Upper lobe of right lung (tissue), 1 donor: ENCODE results near the gene LHB. TPM values are rescaled to one million over a fixed set of nuclear protein-coding genes. Genes with fewer than 3 reads are reported as not detected.

Experiments
- ATAC-seq: fragments of 200-7000 bp; cut with Tn5 transposase; one replicate; pipeline ENCODE4 v1.9.1; 2020; ENCODE audit warnings: mild to moderate bottlenecking, moderate library complexity
- DNase-seq: peaks from one replicate; pipeline ENCODE4 v3.0.0-alpha.2; 2020
- H3K27ac ChIP-seq: fragments of 200-600 bp; one replicate; pipeline ENCODE4 v1.8.0; 2022
- H3K27me3 ChIP-seq: fragments of 200-600 bp; one replicate; pipeline ENCODE4 v1.8.0; 2022; ENCODE audit warnings: mild to moderate bottlenecking
- H3K36me3 ChIP-seq: fragments of 200-600 bp; one replicate; pipeline ENCODE4 v1.8.0; 2022
- H3K4me1 ChIP-seq: fragments of 200-600 bp; one replicate; pipeline ENCODE4 v1.8.0; 2022
- H3K4me3 ChIP-seq: fragments of 200-600 bp; one replicate; pipeline ENCODE4 v1.8.0; 2022; ENCODE audit warnings: mild to moderate bottlenecking
- H3K9me3 ChIP-seq: fragments of 200-600 bp; one replicate; pipeline ENCODE4 v1.8.0; 2022
- intact Hi-C: fragments of 100-400 bp; cut with DNase I; formaldehyde crosslinking; loops from one replicate; pipeline ENCODE4 v1.11.0; 2022
- total RNA-seq: library from RNA; stranded (reverse); fragmentation: NEBNext Ultra II Directional; extraction: Animal tissue kit (Norgen Biotek cat#: 25700); gene quantifications from one replicate; pipeline ENCODE4 v1.2.1, GENCODE V29; 2021
- TF ChIP-seq, protein P1 (sequence below): fragments of 200-600 bp; IDR thresholded peaks from one replicate; pipeline ENCODE4 v1.8.0; 2022; ENCODE audit warnings: antibody characterized with exemption
- donor health status: DM: no; HTN: yes; CAD: no; lungs with severe emphysema.

LHB gene
- total RNA-seq, 1 donor from 2014 or later = not detected

DNA sequence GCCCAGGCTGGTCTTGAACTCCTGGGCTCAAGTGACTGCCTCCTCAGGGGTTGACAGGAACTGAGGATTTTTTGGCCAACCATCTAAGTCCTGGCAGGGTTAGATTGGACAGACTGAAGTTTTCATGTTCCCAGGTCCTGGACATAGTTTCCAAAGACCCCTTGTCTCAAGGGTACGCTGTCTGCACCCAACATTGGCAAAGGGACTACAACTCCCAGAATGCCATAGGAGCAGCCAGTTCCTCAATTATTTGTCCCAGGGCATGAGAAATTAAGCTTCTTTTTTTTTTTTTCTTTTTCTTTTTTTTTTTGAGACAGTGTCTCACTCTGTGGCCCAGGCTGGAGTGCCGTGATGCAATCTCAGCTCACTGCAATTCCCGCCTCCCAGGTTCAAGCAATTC lies 30.7 kb downstream of the LHB start:
- H3K4me3 ChIP-seq = no peak overlapping the region
- ATAC-seq = no peak
- peaks cover 3% of the 10 kb centered on the region for H3K4me1 ChIP-seq
- DNase-seq = no peak
- no peaks in the 10 kb centered on the region for H3K9me3 ChIP-seq
- no peak overlapping the region for H3K27ac ChIP-seq
- TF ChIP-seq, protein P1, sequence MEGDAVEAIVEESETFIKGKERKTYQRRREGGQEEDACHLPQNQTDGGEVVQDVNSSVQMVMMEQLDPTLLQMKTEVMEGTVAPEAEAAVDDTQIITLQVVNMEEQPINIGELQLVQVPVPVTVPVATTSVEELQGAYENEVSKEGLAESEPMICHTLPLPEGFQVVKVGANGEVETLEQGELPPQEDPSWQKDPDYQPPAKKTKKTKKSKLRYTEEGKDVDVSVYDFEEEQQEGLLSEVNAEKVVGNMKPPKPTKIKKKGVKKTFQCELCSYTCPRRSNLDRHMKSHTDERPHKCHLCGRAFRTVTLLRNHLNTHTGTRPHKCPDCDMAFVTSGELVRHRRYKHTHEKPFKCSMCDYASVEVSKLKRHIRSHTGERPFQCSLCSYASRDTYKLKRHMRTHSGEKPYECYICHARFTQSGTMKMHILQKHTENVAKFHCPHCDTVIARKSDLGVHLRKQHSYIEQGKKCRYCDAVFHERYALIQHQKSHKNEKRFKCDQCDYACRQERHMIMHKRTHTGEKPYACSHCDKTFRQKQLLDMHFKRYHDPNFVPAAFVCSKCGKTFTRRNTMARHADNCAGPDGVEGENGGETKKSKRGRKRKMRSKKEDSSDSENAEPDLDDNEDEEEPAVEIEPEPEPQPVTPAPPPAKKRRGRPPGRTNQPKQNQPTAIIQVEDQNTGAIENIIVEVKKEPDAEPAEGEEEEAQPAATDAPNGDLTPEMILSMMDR = no peak
- intact Hi-C loops = no loop called here
- peaks cover 64% of the 10 kb centered on the region for H3K36me3 ChIP-seq
- no peaks in the 10 kb centered on the region for H3K27me3 ChIP-seq

DNA sequence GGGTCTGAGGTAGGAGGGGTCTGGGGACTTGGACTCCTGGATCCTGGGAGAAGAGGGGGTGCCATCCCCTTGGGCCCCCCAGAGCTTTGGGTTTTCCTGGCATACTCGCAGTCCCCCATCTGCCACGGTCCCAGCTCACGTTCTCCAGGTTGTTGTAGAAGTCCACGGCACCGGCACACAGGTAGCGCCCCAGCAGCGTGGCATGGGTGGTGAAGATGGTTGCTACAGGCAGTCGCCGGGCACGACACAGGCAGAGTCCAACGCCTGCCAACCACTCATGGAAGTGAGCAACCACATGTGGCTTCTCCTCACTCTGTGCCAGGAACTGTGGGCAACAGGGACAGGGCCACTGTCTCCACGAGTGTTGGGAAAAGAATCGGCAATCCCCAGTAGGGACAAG lies 31.2 kb downstream of the LHB start:
- no peaks in the 10 kb centered on the region for H3K4me1 ChIP-seq
- DNase-seq = no peak
- H3K4me3 ChIP-seq = no peak overlapping the region
- H3K27me3 ChIP-seq = no peaks in the 10 kb centered on the region
- no peaks in the 10 kb centered on the region for H3K9me3 ChIP-seq
- TF ChIP-seq, protein P1 = no peak
- intact Hi-C loops = no loop called here
- H3K27ac ChIP-seq = no peak overlapping the region
- ATAC-seq = no peak
- peaks cover 69% of the 10 kb centered on the region for H3K36me3 ChIP-seq

DNA sequence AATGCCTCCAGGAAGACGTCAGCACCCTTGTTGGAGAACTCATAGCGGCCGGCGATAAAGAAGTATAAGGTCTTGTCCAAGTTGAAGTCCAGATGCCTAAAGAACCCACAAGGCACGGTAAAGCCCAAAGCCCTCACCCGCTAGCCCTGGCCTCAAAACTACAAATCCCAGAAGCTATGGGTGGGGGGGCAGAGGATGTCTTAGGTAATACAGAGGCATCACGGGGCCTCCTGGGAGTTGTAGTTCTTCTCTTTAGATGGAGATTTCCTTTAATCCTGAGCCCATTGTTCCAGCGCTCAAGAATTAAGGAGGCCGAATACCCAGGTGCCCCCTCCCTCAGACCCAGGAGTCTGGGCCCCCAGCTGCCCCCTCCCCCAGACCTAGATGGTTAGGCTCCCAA lies 34.6 kb downstream of the LHB start:
- H3K27me3 ChIP-seq = no peaks in the 10 kb centered on the region
- no peaks in the 10 kb centered on the region for H3K9me3 ChIP-seq
- ATAC-seq = no peak
- peaks cover 69% of the 10 kb centered on the region for H3K36me3 ChIP-seq
- H3K4me3 ChIP-seq = no peak overlapping the region
- intact Hi-C loops = no loop called here
- DNase-seq = no peak
- H3K4me1 ChIP-seq = no peaks in the 10 kb centered on the region
- TF ChIP-seq, protein P1 = no peak
- H3K27ac ChIP-seq = no peak overlapping the region

DNA sequence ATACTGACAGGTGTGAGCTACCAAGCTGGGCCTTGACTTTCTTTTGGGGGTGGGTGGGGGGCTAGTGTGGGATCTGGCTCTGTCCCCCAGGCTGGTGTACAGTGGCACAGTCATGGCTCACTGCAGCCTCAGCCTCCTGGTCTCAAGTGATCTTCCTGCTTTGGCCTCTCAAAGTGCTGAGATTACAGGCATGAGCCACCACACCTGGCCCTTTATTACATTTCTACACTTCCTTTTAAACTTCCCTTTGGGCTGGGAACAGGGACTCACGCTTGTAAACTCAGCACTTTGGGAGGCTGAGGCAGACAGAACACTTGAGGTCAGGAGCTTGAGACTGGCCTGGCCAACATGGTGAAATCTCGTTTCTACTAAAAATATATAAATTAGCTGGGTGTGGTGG lies 39.8 kb downstream of the LHB start:
- H3K27ac ChIP-seq = no peak overlapping the region
- no peaks in the 10 kb centered on the region for H3K9me3 ChIP-seq
- no peaks in the 10 kb centered on the region for H3K4me1 ChIP-seq
- peaks cover 38% of the 10 kb centered on the region for H3K36me3 ChIP-seq
- DNase-seq = no peak
- TF ChIP-seq, protein P1 = no peak
- intact Hi-C loops = no loop called here
- ATAC-seq = no peak
- H3K27me3 ChIP-seq = no peaks in the 10 kb centered on the region
- H3K4me3 ChIP-seq = no peak overlapping the region

DNA sequence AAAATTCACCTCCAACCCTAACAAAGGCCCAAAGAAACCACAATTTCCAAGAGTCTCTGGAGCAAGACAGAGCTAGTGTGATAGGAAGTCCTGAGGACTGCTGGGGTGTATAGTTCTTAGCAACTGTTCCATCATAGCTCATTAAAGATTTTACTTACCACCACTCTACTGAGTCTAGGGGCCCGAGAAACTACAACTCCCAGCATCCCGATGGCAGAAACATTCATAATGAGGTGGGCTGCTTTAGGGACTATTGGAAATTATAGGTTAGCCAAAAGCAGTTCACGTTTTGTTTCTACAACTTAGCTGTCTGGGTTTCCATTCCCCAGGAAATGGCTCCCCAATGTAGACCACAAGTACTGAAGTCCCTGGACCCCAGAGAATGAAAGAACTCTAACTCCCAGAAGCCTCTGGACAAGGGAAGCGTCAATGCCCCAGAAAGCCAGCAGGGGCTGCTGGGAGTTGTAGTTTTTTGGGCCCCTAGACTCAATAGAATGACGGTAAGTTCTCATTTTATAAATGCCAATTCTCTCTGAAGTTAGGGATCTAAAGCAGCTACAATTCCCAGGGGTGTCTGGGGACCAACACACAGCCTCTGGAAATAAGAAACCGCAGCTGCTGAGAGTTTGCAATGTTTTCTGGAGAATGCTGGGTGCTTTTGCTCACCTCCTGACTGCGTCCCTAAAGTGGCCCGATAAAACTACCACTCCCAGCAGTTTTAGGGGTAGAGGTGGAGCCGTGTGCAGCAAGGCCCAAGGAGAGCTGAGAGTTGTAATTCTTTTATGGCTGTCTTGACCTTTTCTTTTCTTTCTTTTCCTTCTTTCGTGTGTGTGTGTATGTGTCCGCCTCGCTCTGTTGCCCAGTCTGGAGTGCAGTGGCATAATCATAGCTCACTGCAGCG lies 40.7 kb downstream of the LHB start:
- no peak overlapping the region for H3K27ac ChIP-seq
- TF ChIP-seq, protein P1 = no peak
- intact Hi-C loops = no loop called here

More for the DNA sequence above, 40.7 kb downstream of the LHB start:
- H3K36me3 ChIP-seq = peaks cover 30% of the 10 kb centered on the region
- no peaks in the 10 kb centered on the region for H3K4me1 ChIP-seq
- ATAC-seq = no peak
- H3K9me3 ChIP-seq = no peaks in the 10 kb centered on the region
- DNase-seq = no peak
- no peaks in the 10 kb centered on the region for H3K27me3 ChIP-seq
- no peak overlapping the region for H3K4me3 ChIP-seq
